ENCODE data around the gene GFRA3.
A peak's percentile ranks its signal among the peaks of the same experiment; 100 is the strongest.

The GFRA3 gene

GRCh38 chr5:138246822-138247221 lies 27.6 kb downstream of the GFRA3 start:
- no peak for DNase-seq

- DNase-seq: no peak
Observed at GRCh38 chr5:138246334-138246733, 28.1 kb downstream of the GFRA3 start.

- DNase-seq: no peak
Observed at GRCh38 chr5:138245717-138246116, 28.7 kb downstream of the GFRA3 start.

- DNase-seq: no peak
Observed at GRCh38 chr5:138243794-138244193, 30.6 kb downstream of the GFRA3 start.

GRCh38 chr5:138241688-138242571 lies 32.5 kb downstream of the GFRA3 start:
- DNase-seq: peak; percentile 5

GRCh38 chr5:138240650-138241385 lies 33.6 kb downstream of the GFRA3 start:
- no peak for DNase-seq

- no peak for DNase-seq
Observed at GRCh38 chr5:138238034-138238433, 36.4 kb downstream of the GFRA3 start.

- DNase-seq: no peak
Observed at GRCh38 chr5:138234651-138235050, 39.8 kb downstream of the GFRA3 start.

- DNase-seq: no peak
Observed at GRCh38 chr5:138233280-138233679, 41.1 kb downstream of the GFRA3 start.

- peak; percentile 4 for DNase-seq
Observed at GRCh38 chr5:138230981-138231589, 43.3 kb downstream of the GFRA3 start.

GRCh38 chr5:138230261-138230660 lies 44.2 kb downstream of the GFRA3 start:
- DNase-seq: no peak

- DNase-seq: no peak
Observed at GRCh38 chr5:138229387-138229786, 45.0 kb downstream of the GFRA3 start.

- no peak for DNase-seq
Observed at GRCh38 chr5:138226910-138227309, 47.5 kb downstream of the GFRA3 start.

- no peak for DNase-seq
Observed at GRCh38 chr5:138224712-138225111, 49.7 kb downstream of the GFRA3 start.

GRCh38 chr5:138223532-138223931 lies 50.9 kb downstream of the GFRA3 start:
- DNase-seq: no peak

GRCh38 chr5:138216799-138217198 lies 57.6 kb downstream of the GFRA3 start:
- no peak for DNase-seq

- peak; percentile 92 for DNase-seq
Observed at GRCh38 chr5:138213161-138214029, 61.0 kb downstream of the GFRA3 start, which contains the start of gene CDC23. Gene CDC23, minus strand, starts transcription at chr5:138213323. Its CDS starts 11 bp downstream, at chr5:138213312.

GRCh38 chr5:138212828-138213160 lies 61.6 kb downstream of the GFRA3 start:
- DNase-seq: no peak

GRCh38 chr5:138210985-138211384 lies 63.4 kb downstream of the GFRA3 start:
- DNase-seq: no peak

All from NCI-H1105 (cell line).